HCT116 (cell line): ENCODE results near the gene TMEM266.

ENCODE experiments used
- CTCF ChIP-seq, 3 experiments: fragments of 200-600 bp in 1 of 3; sonication (generic) in 1 of 3; IDR thresholded peaks in 2 of 3; conservative IDR thresholded peaks in 1 of 3; 2 replicates each; pipeline ENCODE4 v1.5.1; 2012 to 2017; ENCODE audit warnings: low read depth in 2 of 3, low read length in 2 of 3, antibody characterized with exemption in 1 of 3, borderline replicate concordance in 1 of 3, control low read depth in 1 of 3, mild to moderate bottlenecking in 1 of 3, mixed read lengths in 1 of 3, mixed run types in 1 of 3, moderate library complexity in 1 of 3; ENCODE audit not compliant: insufficient read depth in 1 of 3
- POLR2A ChIP-seq: IDR thresholded peaks from 2 replicates; pipeline ENCODE4 v1.7.0; 2011; ENCODE audit warnings: borderline replicate concordance; ENCODE audit not compliant: insufficient read depth, insufficient read length; ENCODE audit errors: extremely low read depth

- TF ChIP-seq CTCF (IDR thresholded peaks at IDR 0.05 in 2 of 3, conservative IDR thresholded peaks at IDR 0.05 in 1 of 3; ENCODE audit: borderline replicate concordance in 1 of 3, insufficient read depth in 1 of 3, low read depth in 2 of 3, low read length in 2 of 3) (no peak), POLR2A (no peak)
These were observed 169.5 kb downstream of the TMEM266 start for GRCh38 chr15:76229266-76229665.
